Left kidney (tissue), 2 donors: ENCODE data around the gene ABLIM2. TPM values are rescaled to one million over a fixed set of nuclear protein-coding genes. Genes with fewer than 3 reads are reported as not detected.

Experiments used
- DNase-seq: peaks from one replicate; pipeline ENCODE4 v3.0.0-alpha.2; 2013
- polyA plus RNA-seq: library from polyadenylated mRNA; unstranded; fragments of 120-200 nt; gene quantifications from one replicate; pipeline ENCODE4 v1.2.1, GENCODE V29; 2013; ENCODE audit not compliant: insufficient read length

ABLIM2 gene
- polyA plus RNA-seq, 1 donor: 6.8 TPM

GRCh38 chr4:8004066-8004465 is 154.5 kb downstream of the ABLIM2 start:
- no peak for DNase-seq

GRCh38 chr4:8002525-8003309 is 155.9 kb downstream of the ABLIM2 start:
- no peak for DNase-seq

- no peak for DNase-seq
Measured at GRCh38 chr4:8001564-8002355, 156.9 kb downstream of the ABLIM2 start.

- DNase-seq: no peak
Measured at GRCh38 chr4:8000721-8001491, 157.7 kb downstream of the ABLIM2 start.

- DNase-seq: no peak
Measured at GRCh38 chr4:8000247-8000646, 158.4 kb downstream of the ABLIM2 start.

- DNase-seq: no peak
Measured at GRCh38 chr4:7999695-8000094, 158.9 kb downstream of the ABLIM2 start.

- DNase-seq: no peak
Measured at GRCh38 chr4:7999279-7999678, 159.3 kb downstream of the ABLIM2 start.

- no peak for DNase-seq
Measured at GRCh38 chr4:7998447-7998846, 160.2 kb downstream of the ABLIM2 start.

- DNase-seq: no peak
Measured at GRCh38 chr4:7995866-7996265, 162.7 kb downstream of the ABLIM2 start.

GRCh38 chr4:7995135-7995534 is 163.5 kb downstream of the ABLIM2 start:
- no peak for DNase-seq

GRCh38 chr4:7993671-7994070 is 164.9 kb downstream of the ABLIM2 start:
- no peak for DNase-seq

- DNase-seq: no peak
Measured at GRCh38 chr4:7992846-7993245, 165.8 kb downstream of the ABLIM2 start.

GRCh38 chr4:7990807-7991459 is 167.7 kb downstream of the ABLIM2 start:
- no peak for DNase-seq

GRCh38 chr4:7989654-7990053 is 169.0 kb downstream of the ABLIM2 start:
- DNase-seq: no peak

- no peak for DNase-seq
Measured at GRCh38 chr4:7988437-7988836, 170.2 kb downstream of the ABLIM2 start.

- DNase-seq: peak; percentile 67
Measured at GRCh38 chr4:7987148-7987989, 171.2 kb downstream of the ABLIM2 start.

GRCh38 chr4:7985891-7986441 is 172.6 kb downstream of the ABLIM2 start:
- DNase-seq: no peak

GRCh38 chr4:7985072-7985471 is 173.5 kb downstream of the ABLIM2 start:
- DNase-seq: no peak

- no peak for DNase-seq
Measured at GRCh38 chr4:7984286-7984925, 174.2 kb downstream of the ABLIM2 start.

- DNase-seq: no peak
Measured at GRCh38 chr4:7983296-7983695, 175.3 kb downstream of the ABLIM2 start.
